ENCODE measurements around the gene KLHL12. TPM values are rescaled to one million over a fixed set of nuclear protein-coding genes. Genes with fewer than 3 reads are reported as not detected.

KLHL12 gene
- total RNA-seq, 1 experiment from 2014 or later, result 35.7 TPM

DNA sequence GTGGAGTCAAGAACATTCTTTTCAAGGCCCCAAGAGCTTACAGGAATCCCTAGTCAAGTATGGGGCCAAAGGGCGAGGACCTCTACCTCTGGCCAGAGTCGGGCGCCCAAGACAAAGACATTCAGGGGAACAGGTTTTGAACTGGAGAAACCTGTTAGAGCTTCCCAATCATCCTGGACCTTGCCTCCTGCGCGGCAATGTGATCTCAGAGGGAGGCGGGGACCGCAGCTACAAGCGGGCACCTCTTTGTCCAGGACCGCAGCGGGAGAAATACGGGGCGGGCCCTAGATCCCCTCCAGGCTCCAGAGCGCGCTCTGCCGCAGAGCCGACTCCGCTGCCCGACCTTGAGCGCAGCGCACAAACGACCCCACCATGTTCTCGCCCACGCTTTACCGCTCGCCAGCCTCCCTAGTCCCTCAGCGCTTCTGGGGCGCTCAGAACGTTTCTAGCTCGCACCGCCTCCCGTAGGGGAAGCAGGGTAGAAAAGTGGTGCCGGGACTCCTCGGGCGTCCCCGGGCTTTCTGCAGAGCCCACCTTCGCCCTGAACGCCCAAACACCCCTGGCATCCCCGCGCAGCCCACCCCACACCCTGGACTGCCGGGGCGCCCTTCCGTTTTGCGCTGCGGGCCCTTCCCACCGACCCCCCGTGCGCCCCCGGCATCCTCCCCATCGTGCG is 66.2 kb downstream of the KLHL12 start:
- in situ Hi-C loops (cut with HindIII; ENCODE audit: low pct_unique_long_range_greater_than_20kb, low sequenced_read_pairs), result no loop called here
- DNase-seq (ENCODE audit: low read depth, low spot score), result peak; percentile 41

DNA sequence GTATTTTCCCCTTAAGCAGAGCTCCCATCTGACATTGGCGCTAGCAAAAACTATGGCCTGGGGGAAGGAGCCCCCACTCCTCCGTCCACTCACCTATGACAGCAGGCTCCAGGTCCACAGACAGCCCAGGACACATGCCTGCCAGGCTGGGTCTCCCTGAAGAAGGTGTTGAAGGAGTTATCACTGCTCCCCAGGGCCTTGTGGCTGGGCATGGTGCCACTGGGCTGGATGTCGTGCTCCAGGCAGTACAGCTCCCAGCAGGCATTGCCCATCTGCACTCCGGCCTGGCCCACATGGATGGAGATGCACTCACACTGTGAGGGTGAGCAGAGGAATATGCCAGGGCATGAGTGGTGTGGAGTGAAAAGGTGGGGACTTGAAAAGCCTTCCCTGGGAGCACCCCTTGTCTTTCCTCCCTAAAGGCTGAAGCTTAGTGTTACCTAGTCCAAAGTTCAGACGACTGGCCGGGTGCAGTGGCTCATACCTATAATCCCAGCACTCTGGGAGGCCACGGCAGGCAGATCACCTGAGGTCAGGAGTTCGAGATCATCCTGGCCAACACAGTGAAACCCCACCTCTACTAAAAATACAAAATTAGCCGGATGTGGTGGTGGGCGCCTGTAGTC is 68.1 kb downstream of the KLHL12 start:
- in situ Hi-C loops (cut with HindIII; ENCODE audit: low pct_unique_long_range_greater_than_20kb, low sequenced_read_pairs), result no loop called here
- DNase-seq (ENCODE audit: low read depth, low spot score), result no peak

DNA sequence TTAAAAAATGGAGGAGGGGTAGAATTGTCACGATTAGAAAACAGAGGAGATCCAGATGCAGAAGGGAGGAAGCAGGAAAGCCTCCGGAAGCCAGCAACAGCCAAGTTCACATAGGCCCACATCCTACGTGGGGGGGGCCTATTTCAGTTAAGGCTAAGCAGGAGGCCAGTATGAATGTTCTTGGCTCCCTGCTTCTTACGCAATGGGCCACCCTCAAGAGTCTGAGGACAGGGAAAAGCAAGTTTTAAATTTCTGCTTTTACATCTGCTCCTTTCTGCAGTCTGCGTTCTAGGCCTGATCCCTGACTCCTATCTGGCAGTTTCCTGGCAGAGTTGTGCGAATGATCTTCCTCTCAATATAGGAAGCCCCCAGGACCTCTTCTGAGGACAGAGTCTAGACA is 68.7 kb downstream of the KLHL12 start:
- in situ Hi-C loops (cut with HindIII; ENCODE audit: low pct_unique_long_range_greater_than_20kb, low sequenced_read_pairs), result no loop called here
- no peak for DNase-seq (ENCODE audit: low read depth, low spot score)

DNA sequence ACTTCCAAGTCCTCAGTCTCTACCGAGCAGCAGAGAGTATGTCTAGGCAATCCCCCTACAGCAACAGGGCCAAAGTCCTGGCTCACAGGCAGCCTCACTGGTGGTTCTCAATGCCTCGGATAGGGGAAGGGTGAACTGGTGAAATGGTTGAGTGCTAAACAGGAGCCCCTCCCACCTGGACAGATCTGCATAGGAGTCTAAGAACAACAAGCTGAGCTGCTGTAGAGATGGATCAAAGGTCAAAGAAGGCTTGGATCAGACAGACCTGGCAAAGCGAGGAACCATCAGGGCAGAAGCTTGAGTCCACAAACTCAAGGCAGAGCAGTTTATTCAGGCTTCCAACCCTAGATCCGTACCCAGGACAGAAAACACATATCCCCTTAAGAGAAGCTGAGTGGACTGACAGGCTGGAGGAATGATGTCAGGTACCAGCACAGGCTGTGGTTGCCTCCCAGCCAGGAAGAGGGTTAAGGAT is 69.9 kb downstream of the KLHL12 start:
- DNase-seq (ENCODE audit: low read depth, low spot score), result no peak
- in situ Hi-C loops (cut with HindIII; ENCODE audit: low pct_unique_long_range_greater_than_20kb, low sequenced_read_pairs), result no loop called here

GRCh38 chr1:202856014-202856413 is 71.0 kb downstream of the KLHL12 start:
- in situ Hi-C loops (cut with HindIII; ENCODE audit: low pct_unique_long_range_greater_than_20kb, low sequenced_read_pairs), result no loop called here
- DNase-seq (ENCODE audit: low read depth, low spot score), result no peak

GRCh38 chr1:202854787-202855186 is 72.2 kb downstream of the KLHL12 start:
- DNase-seq (ENCODE audit: low read depth, low spot score), result peak; percentile 37
- in situ Hi-C loops (cut with HindIII; ENCODE audit: low pct_unique_long_range_greater_than_20kb, low sequenced_read_pairs), result no loop called here

DNA sequence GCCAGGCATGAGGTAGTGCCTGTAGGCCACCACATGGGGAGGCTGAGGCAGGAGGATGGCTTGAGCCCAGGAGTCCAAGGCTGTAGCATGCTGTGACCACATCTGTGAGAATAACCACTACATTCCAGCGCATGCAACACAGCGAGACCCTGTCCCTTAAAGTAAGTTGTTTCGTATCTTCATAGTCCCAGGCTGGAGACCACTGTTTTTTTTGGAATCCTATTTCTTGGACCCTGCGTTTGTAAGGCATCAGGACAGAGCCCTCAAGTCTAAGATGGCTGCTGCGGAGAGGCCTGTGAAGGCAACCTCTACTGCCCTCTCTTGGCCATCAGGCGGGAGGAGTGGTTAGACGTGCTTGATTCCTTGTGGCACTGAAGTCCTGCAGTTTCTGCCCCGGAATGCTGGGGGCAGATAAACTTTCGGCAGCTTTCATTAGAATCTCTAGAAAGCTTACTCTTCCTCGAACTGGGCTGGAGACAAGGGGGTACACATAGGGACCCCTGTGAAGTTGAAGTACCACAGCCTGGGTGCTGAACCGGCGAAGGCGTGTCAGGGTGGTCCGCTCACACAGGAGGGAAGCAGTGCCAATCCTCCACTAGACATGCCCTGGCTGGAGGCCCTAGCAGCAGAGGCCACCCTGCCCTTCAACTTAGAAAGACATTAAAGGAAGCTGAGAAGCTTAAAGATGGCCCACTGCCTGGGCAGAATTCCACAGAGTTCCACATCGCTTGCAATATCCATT is 74.7 kb downstream of the KLHL12 start:
- DNase-seq (ENCODE audit: low read depth, low spot score), result peak; percentile 91
- in situ Hi-C loops (cut with HindIII; ENCODE audit: low pct_unique_long_range_greater_than_20kb, low sequenced_read_pairs), result no loop called here

GRCh38 chr1:202850593-202851362 is 76.3 kb downstream of the KLHL12 start:
- DNase-seq (ENCODE audit: low read depth, low spot score), result no peak
- in situ Hi-C loops (cut with HindIII; ENCODE audit: low pct_unique_long_range_greater_than_20kb, low sequenced_read_pairs), result no loop called here

GRCh38 chr1:202848191-202848542 is 78.9 kb downstream of the KLHL12 start:
- in situ Hi-C loops (cut with HindIII; ENCODE audit: low pct_unique_long_range_greater_than_20kb, low sequenced_read_pairs), result no loop called here
- DNase-seq (ENCODE audit: low read depth, low spot score), result no peak

DNA sequence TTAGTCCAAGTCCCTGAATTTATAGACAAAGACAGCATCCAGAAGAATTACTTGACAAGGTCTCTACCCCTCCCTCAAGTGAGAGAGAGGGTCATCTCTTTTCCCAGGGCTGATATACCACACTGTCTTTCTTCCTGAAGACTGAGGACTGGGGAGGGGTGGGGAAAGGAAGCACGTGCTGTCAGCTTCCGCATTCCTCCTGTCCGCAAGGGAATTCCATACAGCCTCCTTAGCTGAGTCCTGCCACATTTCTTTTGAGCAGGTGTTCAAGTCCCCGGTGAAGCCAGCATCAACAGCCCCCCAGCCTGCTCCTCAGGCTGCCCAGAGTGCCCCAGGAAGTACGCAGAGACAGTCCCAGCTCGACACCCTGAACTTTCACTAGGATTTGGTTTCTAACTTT is 82.1 kb downstream of the KLHL12 start:
- in situ Hi-C loops (cut with HindIII; ENCODE audit: low pct_unique_long_range_greater_than_20kb, low sequenced_read_pairs), result no loop called here
- DNase-seq (ENCODE audit: low read depth, low spot score), result no peak

DNA sequence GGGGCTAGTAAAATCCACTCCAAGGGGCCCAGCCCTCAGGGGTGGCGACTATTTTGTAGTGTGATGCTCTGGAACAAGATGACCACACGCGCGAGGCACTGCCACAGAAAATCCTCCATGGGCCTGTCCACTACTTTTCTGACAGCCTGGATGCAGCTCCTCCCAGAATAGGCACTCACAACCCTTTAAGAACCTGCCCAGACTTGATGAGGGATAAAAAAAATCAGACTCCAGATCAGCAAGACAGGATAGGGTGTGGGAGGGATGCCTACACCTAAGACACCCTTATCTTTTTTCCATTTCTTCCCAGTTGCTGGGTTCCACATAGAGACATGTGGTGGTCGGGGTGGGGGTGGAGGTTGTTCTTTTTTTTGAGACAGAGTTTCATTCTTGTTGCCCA is 82.8 kb downstream of the KLHL12 start:
- no peak for DNase-seq (ENCODE audit: low read depth, low spot score)
- in situ Hi-C loops (cut with HindIII; ENCODE audit: low pct_unique_long_range_greater_than_20kb, low sequenced_read_pairs), result no loop called here

GRCh38 chr1:202843081-202843480 is 84.0 kb downstream of the KLHL12 start:
- in situ Hi-C loops (cut with HindIII; ENCODE audit: low pct_unique_long_range_greater_than_20kb, low sequenced_read_pairs), result no loop called here
- DNase-seq (ENCODE audit: low read depth, low spot score), result no peak

Small RNA genes lying within 50 kb of the gene (small RNA-seq; reads per million reads assigned to genes)
- gene RF00019, result 0 reads per million in 2 experiments

Other genes with a start within 250 kb of the KLHL12 start
- 0.03 TPM in 1 of 2 replicates, not detected in the other for gene SYT2, start 216.8 kb downstream of the KLHL12 start, total RNA-seq (2014; rRNA removed; shearing (Covaris generic))
- gene KDM5B, start 118.8 kb downstream of the KLHL12 start, total RNA-seq (2014; rRNA removed; shearing (Covaris generic)), result 49.8 and 57.3 TPM in 2 replicates
- gene PCAT6, start 116.3 kb downstream of the KLHL12 start, total RNA-seq (2014; rRNA removed; shearing (Covaris generic)), result 1.2 TPM in 1 of 2 replicates, not detected in the other
- gene RABIF, start 38.1 kb downstream of the KLHL12 start, total RNA-seq (2014; rRNA removed; shearing (Covaris generic)), result 6.6 and 7.7 TPM in 2 replicates
- 251 and 265 TPM in 2 replicates for gene ADIPOR1, start 31.1 kb upstream of the KLHL12 start, total RNA-seq (2014; rRNA removed; shearing (Covaris generic))
- gene CYB5R1, start 40.0 kb upstream of the KLHL12 start, total RNA-seq (2014; rRNA removed; shearing (Covaris generic)), result 72.6 and 75.5 TPM in 2 replicates
- 64.8 and 78.1 TPM in 2 replicates for gene TMEM183A, start 80.1 kb upstream of the KLHL12 start, total RNA-seq (2014; rRNA removed; shearing (Covaris generic))
- gene PPFIA4, start 99.3 kb upstream of the KLHL12 start, total RNA-seq (2014; rRNA removed; shearing (Covaris generic)), result 4.5 and 4.8 TPM in 2 replicates
- not detected in 2 replicates for gene MYOG, start 158.8 kb upstream of the KLHL12 start, total RNA-seq (2014; rRNA removed; shearing (Covaris generic))
- 0.92 TPM in 1 of 2 replicates, not detected in the other for gene ADORA1, start 200.5 kb upstream of the KLHL12 start, total RNA-seq (2014; rRNA removed; shearing (Covaris generic))
- gene MYBPH, start 248.6 kb upstream of the KLHL12 start, total RNA-seq (2014; rRNA removed; shearing (Covaris generic)), result not detected in 2 replicates